SK-N-SH treated with all-trans-retinoic acid at 6 μM for 48 hours (cell line): ENCODE results near the gene SETD4.

Experiments
- ATAC-seq: fragments of 200-7000 bp; cut with Tn5 transposase; 3 replicates; pipeline ENCODE4 v1.9.1; 2020; ENCODE audit warnings: mild to moderate bottlenecking, moderate library complexity
- ARNTL ChIP-seq: fragments of 450-650 bp; formaldehyde crosslinking; IDR thresholded peaks from 2 replicates; pipeline ENCODE4 v1.5.0; 2020; ENCODE audit warnings: low read depth, mild to moderate bottlenecking, moderate library complexity, borderline replicate concordance
- BACH2 ChIP-seq: fragments of 250-450 bp; sonication (Bioruptor Pico); IDR thresholded peaks from 2 replicates; pipeline ENCODE4 v1.9.0; 2021; ENCODE audit warnings: mild to moderate bottlenecking, borderline replicate concordance
- CSDC2 ChIP-seq: fragments of 250-450 bp; sonication (Bioruptor Pico); IDR thresholded peaks from 2 replicates; pipeline ENCODE4 v1.5.0; 2020; ENCODE audit warnings: mild to moderate bottlenecking, moderate library complexity
- GLIS3 ChIP-seq: fragments of 250-450 bp; sonication (Bioruptor Pico); IDR thresholded peaks from 2 replicates; pipeline ENCODE4 v1.5.0; 2020; ENCODE audit warnings: mild to moderate bottlenecking, moderate library complexity
- OSR1 ChIP-seq: fragments of 250-450 bp; sonication (Bioruptor Pico); IDR thresholded peaks from 2 replicates; pipeline ENCODE4 v1.8.0; 2022; ENCODE audit warnings: moderate library complexity, mild to moderate bottlenecking, inconsistent platforms
- SNAI2 ChIP-seq: fragments of 250-450 bp; sonication (Bioruptor Pico); IDR thresholded peaks from 2 replicates; pipeline ENCODE4 v1.5.0; 2020; ENCODE audit warnings: mild to moderate bottlenecking, moderate library complexity
- TCF4 ChIP-seq: fragments of 250-450 bp; sonication (Bioruptor Pico); IDR thresholded peaks from 2 replicates; pipeline ENCODE4 v1.8.0; 2021; ENCODE audit warnings: mild to moderate bottlenecking, moderate library complexity, borderline replicate concordance
- TOX ChIP-seq: fragments of 250-450 bp; sonication (Bioruptor Pico); IDR thresholded peaks from 2 replicates; pipeline ENCODE4 v1.8.0; 2021; ENCODE audit warnings: mild to moderate bottlenecking, moderate library complexity, borderline replicate concordance
- ZC3H10 ChIP-seq: fragments of 250-450 bp; sonication (Bioruptor Pico); IDR thresholded peaks from 2 replicates; pipeline ENCODE4 v1.5.1; 2021; ENCODE audit warnings: mild to moderate bottlenecking, moderate library complexity
- ZFP3 ChIP-seq: fragments of 250-450 bp; sonication (Bioruptor Pico); IDR thresholded peaks from 2 replicates; pipeline ENCODE4 v1.5.0; 2020; ENCODE audit warnings: mild to moderate bottlenecking, moderate library complexity
- ZFP30 ChIP-seq: fragments of 450-650 bp; formaldehyde crosslinking; IDR thresholded peaks from 2 replicates; pipeline ENCODE4 v1.5.0; 2022; ENCODE audit warnings: mild to moderate bottlenecking, moderate library complexity
- ZNF565 ChIP-seq: fragments of 450-650 bp; formaldehyde crosslinking; conservative IDR thresholded peaks from 2 replicates; pipeline ENCODE4 v1.5.0; 2020; ENCODE audit warnings: low read depth, mild to moderate bottlenecking, moderate library complexity
- ZNF8 ChIP-seq: fragments of 450-650 bp; formaldehyde crosslinking; IDR thresholded peaks from 2 replicates; pipeline ENCODE4 v1.5.0; 2020; ENCODE audit warnings: mild to moderate bottlenecking, moderate library complexity
- TF ChIP-seq, protein P1 (sequence below): fragments of 250-450 bp; sonication (Bioruptor Pico); IDR thresholded peaks from 2 replicates; pipeline ENCODE4 v1.5.0; 2020; ENCODE audit warnings: mild to moderate bottlenecking, moderate library complexity
- TF ChIP-seq, protein P2 (sequence below): fragments of 250-450 bp; sonication (Bioruptor Pico); IDR thresholded peaks from 2 replicates; pipeline ENCODE4 v1.8.0; 2021; ENCODE audit warnings: low read depth, mild to moderate bottlenecking, moderate library complexity, borderline replicate concordance
- TF ChIP-seq, protein P3 (sequence below): fragments of 250-450 bp; sonication (Bioruptor Pico); IDR thresholded peaks from 2 replicates; pipeline ENCODE4 v1.5.1; 2021; ENCODE audit warnings: mild to moderate bottlenecking, moderate library complexity
- TF ChIP-seq, protein P4 (sequence below): fragments of 250-450 bp; sonication (Bioruptor Pico); IDR thresholded peaks from 2 replicates; pipeline ENCODE4 v1.5.1; 2020; ENCODE audit warnings: low read depth, mild to moderate bottlenecking, moderate library complexity
- TF ChIP-seq, protein P5 (sequence below): fragments of 250-450 bp; sonication (Bioruptor Pico); IDR thresholded peaks from 2 replicates; pipeline ENCODE4 v1.8.0; 2020; ENCODE audit warnings: mild to moderate bottlenecking, moderate library complexity, borderline replicate concordance

The SETD4 gene

DNA sequence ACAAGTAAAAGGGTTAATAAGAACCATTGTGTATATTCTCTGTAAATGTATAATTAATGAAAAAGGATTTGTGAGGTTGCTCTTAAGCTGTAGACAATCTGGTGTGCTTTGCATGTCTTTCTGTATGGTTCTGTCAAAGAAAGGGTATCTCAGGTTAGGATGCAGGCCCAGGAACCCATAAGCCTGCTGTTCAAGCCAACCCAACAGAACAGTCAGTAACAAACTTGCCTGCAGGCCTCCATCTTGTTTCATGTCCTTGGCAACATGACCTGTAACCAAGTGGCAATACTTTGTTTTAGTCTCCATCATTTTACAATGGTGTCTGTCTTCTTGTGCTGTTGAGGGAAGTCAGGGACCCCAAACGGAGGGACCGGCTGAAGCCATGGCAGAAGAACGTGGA is 38.7 kb upstream of the SETD4 start (continued):
- TF ChIP-seq, protein P1, sequence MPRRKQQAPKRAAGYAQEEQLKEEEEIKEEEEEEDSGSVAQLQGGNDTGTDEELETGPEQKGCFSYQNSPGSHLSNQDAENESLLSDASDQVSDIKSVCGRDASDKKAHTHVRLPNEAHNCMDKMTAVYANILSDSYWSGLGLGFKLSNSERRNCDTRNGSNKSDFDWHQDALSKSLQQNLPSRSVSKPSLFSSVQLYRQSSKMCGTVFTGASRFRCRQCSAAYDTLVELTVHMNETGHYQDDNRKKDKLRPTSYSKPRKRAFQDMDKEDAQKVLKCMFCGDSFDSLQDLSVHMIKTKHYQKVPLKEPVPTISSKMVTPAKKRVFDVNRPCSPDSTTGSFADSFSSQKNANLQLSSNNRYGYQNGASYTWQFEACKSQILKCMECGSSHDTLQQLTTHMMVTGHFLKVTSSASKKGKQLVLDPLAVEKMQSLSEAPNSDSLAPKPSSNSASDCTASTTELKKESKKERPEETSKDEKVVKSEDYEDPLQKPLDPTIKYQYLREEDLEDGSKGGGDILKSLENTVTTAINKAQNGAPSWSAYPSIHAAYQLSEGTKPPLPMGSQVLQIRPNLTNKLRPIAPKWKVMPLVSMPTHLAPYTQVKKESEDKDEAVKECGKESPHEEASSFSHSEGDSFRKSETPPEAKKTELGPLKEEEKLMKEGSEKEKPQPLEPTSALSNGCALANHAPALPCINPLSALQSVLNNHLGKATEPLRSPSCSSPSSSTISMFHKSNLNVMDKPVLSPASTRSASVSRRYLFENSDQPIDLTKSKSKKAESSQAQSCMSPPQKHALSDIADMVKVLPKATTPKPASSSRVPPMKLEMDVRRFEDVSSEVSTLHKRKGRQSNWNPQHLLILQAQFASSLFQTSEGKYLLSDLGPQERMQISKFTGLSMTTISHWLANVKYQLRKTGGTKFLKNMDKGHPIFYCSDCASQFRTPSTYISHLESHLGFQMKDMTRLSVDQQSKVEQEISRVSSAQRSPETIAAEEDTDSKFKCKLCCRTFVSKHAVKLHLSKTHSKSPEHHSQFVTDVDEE = no peak
- TF ChIP-seq TOX (CRISPR knock-in tag) = no peak
- no peak for TF ChIP-seq CSDC2 (CRISPR knock-in tag)
- TF ChIP-seq GLIS3 (CRISPR knock-in tag) = no peak
- TF ChIP-seq, protein P2, sequence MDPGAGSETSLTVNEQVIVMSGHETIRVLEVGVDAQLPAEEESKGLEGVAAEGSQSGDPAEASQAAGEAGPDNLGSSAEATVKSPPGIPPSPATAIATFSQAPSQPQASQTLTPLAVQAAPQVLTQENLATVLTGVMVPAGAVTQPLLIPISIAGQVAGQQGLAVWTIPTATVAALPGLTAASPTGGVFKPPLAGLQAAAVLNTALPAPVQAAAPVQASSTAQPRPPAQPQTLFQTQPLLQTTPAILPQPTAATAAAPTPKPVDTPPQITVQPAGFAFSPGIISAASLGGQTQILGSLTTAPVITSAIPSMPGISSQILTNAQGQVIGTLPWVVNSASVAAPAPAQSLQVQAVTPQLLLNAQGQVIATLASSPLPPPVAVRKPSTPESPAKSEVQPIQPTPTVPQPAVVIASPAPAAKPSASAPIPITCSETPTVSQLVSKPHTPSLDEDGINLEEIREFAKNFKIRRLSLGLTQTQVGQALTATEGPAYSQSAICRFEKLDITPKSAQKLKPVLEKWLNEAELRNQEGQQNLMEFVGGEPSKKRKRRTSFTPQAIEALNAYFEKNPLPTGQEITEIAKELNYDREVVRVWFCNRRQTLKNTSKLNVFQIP (CRISPR knock-in tag) = no peak
- no peak for TF ChIP-seq OSR1 (CRISPR knock-in tag)
- TF ChIP-seq ZC3H10 (CRISPR knock-in tag) = no peak

DNA sequence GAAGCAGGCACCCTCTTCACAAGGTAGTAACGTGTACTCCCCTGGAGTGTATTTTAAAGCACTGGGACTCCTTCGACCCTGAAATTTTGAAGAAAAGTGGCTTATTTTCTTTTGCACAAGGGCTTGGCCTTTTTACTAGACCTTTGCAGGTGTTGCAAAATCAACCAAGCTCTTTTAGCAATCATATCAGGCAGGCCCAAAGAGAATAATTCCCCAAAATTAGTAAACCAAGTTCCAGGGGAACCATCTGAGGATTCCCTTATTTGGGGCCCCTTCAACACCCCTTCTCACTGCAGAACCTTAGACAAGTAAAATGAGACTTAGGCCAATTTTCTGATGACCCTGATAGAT is 37.8 kb upstream of the SETD4 start:
- TF ChIP-seq TOX (CRISPR knock-in tag) = no peak
- no peak for TF ChIP-seq ZNF565
- no peak for TF ChIP-seq SNAI2
- TF ChIP-seq ARNTL (CRISPR knock-in tag) = no peak
- ATAC-seq = no peak

DNA sequence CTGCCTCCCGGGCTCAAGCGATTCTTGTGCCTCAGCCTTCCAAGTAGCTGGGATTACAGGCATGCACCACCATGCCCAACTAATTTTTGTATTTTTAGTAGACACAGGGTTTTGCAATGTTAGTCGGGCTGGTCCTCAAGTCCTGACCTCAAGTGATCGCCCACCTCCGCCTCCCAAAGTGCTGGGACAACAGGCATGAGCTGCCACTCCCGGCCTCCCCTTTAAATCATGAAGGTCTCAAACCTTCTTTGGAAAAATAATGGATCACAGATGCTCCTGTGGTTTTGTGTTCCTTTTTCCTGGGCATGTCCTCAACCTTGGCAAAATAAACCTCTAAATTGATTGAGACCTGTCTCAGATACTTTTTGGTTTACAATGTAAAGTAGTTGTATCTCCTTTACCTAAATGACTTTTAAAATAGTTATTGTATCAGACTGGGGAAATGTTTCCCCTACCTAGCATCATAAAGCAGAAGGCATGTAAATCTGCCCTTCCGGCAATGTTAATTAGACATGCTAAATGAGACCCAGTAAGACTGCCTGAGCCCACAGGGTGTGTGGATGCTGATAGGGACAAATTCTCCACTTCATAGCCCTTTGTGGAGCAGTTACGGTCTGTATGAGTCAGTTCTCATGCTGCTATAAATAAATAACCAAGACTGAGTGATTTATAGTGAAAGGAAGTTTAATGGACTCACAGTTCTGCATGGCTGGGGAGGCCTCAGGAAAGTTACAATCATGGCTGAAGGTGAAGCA is 37.3 kb upstream of the SETD4 start:
- no peak for TF ChIP-seq TOX (CRISPR knock-in tag)
- no peak for TF ChIP-seq ZFP3 (CRISPR knock-in tag)
- TF ChIP-seq BACH2 (CRISPR knock-in tag) = no peak
- TF ChIP-seq GLIS3 (CRISPR knock-in tag) = no peak
- TF ChIP-seq, protein P3, sequence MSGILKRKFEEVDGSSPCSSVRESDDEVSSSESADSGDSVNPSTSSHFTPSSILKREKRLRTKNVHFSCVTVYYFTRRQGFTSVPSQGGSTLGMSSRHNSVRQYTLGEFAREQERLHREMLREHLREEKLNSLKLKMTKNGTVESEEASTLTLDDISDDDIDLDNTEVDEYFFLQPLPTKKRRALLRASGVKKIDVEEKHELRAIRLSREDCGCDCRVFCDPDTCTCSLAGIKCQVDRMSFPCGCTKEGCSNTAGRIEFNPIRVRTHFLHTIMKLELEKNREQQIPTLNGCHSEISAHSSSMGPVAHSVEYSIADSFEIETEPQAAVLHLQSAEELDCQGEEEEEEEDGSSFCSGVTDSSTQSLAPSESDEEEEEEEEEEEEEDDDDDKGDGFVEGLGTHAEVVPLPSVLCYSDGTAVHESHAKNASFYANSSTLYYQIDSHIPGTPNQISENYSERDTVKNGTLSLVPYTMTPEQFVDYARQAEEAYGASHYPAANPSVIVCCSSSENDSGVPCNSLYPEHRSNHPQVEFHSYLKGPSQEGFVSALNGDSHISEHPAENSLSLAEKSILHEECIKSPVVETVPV (CRISPR knock-in tag) = no peak
- TF ChIP-seq ZNF8 (CRISPR knock-in tag) = no peak
- TF ChIP-seq, protein P4, sequence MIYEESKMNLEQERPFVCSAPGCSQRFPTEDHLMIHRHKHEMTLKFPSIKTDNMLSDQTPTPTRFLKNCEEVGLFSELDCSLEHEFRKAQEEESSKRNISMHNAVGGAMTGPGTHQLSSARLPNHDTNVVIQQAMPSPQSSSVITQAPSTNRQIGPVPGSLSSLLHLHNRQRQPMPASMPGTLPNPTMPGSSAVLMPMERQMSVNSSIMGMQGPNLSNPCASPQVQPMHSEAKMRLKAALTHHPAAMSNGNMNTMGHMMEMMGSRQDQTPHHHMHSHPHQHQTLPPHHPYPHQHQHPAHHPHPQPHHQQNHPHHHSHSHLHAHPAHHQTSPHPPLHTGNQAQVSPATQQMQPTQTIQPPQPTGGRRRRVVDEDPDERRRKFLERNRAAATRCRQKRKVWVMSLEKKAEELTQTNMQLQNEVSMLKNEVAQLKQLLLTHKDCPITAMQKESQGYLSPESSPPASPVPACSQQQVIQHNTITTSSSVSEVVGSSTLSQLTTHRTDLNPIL = no peak
- TF ChIP-seq ZFP30 (CRISPR knock-in tag) = no peak
- TF ChIP-seq, protein P2 (CRISPR knock-in tag) = no peak
- TF ChIP-seq, protein P5, sequence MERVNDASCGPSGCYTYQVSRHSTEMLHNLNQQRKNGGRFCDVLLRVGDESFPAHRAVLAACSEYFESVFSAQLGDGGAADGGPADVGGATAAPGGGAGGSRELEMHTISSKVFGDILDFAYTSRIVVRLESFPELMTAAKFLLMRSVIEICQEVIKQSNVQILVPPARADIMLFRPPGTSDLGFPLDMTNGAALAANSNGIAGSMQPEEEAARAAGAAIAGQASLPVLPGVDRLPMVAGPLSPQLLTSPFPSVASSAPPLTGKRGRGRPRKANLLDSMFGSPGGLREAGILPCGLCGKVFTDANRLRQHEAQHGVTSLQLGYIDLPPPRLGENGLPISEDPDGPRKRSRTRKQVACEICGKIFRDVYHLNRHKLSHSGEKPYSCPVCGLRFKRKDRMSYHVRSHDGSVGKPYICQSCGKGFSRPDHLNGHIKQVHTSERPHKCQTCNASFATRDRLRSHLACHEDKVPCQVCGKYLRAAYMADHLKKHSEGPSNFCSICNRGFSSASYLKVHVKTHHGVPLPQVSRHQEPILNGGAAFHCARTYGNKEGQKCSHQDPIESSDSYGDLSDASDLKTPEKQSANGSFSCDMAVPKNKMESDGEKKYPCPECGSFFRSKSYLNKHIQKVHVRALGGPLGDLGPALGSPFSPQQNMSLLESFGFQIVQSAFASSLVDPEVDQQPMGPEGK (CRISPR knock-in tag) = no peak
- no peak for TF ChIP-seq ARNTL (CRISPR knock-in tag)
- no peak for TF ChIP-seq TCF4 (CRISPR knock-in tag)
- TF ChIP-seq ZNF565 = no peak
- TF ChIP-seq, all 23 proteins: peak for 0
- ATAC-seq = no peak
